GM15510 (cell line): Measurements from ENCODE around the gene FH.

Experiments used
- POLR2A ChIP-seq: IDR thresholded peaks from 3 replicates; pipeline ENCODE4 v1.6.1; 2011; ENCODE audit warnings: borderline replicate concordance; ENCODE audit not compliant: insufficient read length; ENCODE audit errors: extremely low read depth

Gene FH

DNA sequence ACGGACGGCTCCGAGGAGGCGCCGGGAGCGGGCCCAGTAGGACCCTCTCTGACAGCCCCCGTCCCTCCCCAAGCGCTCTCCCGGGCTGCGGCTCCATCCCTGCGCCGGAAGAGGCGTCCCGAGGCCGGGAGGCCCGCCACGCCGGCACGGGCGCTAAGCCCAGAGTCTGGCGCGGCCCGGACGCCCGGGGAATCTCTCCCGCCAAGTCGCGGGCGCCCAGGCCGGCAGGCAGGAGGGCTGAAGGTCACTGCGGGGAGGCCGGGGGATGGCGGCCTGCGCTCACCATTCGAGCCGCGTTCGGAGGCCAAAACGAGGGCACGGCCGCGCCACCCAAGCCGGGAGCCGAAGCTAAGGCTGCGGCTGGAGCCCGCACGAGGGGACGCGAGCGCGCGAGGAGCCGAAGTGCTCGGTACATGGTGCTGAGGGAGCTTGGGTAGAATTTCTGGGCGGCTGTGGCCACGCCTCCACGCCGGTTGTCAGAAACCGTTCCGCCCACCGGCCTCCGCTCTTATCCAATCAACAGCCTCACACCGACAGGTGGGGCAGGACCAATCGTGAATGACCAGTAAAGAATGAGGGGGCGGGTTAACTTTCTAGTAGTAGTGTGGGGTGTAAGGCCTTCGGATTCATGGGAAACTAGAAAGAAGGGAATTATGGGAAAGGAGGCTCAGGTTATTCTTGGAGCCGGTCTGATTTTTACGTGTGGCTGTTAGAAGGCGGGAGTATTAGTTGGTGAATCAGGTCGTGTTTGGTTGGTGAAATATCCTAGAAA lies at the start of gene FH:
Gene FH (minus strand): TSS at position 448 of the 772 bp plus-strand sequence. CDS start 33 bp downstream, at position 415.
- TF ChIP-seq POLR2A = peak; percentile 94

- no peak for TF ChIP-seq POLR2A
Observed at GRCh38 chr1:241560849-241561187, 41.3 kb upstream of the FH start.

GRCh38 chr1:241560146-241560848 lies 40.7 kb upstream of the FH start:
- TF ChIP-seq POLR2A = no peak

GRCh38 chr1:241557551-241558193 lies 38.1 kb upstream of the FH start:
- no peak for TF ChIP-seq POLR2A

DNA sequence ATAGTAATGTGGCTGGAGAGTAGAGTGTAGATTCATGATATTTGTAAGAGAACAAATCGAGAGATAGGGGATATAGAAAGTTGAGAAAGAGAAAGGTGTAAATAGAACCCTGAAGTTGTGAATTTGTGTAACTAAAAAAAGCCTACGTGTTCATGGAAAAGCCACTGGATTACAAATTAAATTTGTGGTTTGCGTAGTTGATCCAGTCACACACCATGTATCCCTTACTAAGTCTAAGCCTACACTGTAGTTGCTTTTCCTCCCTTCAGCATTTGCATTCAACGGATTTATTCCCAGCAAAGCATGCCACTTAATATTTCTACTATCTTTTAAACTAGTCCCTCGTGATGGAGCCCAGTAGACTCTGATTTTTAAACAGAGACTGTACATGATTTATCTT lies 37.5 kb upstream of the FH start:
- no peak for TF ChIP-seq POLR2A

DNA sequence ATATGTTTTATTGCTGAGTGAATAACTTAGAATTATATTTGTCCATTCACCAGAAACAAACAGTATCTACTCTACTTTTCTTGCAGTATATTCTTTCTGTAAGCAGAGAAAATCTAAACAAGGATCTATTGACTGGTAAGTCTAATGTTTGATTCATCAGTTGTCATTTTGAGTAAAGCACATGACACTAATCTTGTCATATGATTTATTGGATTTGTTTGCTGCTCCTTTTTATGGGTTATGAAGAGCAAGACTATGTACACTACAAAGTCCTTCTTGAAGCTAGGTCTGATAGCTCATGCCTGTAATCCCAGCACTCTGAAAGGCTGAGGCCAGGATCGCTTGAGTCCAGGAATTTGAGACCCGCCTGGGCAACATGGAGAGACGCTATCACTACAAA lies 36.0 kb upstream of the FH start:
- no peak for TF ChIP-seq POLR2A

DNA sequence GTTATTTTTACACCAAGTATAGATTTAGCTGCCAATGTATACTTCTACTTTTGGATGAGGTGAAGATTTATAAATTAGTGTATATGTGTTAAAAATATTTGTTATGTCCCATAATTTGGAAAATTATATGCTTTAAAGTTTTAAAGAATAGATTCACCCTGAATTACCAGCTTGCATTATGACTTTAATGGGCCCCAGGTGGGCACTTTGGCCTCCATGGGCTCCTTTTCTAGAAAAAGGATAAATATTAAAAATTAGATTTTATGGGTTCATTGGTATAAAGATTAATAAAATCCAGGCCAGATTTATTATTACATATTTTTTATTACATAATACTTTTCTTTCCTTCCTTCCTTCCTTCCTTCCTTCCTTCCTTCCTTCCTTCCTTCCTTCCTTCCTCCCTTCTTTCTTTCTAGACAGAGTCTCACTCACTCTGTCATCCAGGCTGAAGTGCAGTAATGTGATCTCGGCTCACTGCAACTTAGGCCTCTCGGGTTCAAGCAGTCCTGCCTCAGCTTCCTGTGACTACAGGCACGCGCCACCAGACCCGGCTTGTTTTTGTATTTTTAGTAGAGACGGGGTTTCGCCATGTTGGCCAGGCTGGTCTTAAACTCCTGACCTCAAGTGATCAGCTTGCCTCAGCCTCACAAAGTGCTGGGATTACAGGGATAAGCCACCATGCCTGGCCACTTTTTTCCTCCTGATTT lies 34.5 kb upstream of the FH start:
- TF ChIP-seq POLR2A = no peak

DNA sequence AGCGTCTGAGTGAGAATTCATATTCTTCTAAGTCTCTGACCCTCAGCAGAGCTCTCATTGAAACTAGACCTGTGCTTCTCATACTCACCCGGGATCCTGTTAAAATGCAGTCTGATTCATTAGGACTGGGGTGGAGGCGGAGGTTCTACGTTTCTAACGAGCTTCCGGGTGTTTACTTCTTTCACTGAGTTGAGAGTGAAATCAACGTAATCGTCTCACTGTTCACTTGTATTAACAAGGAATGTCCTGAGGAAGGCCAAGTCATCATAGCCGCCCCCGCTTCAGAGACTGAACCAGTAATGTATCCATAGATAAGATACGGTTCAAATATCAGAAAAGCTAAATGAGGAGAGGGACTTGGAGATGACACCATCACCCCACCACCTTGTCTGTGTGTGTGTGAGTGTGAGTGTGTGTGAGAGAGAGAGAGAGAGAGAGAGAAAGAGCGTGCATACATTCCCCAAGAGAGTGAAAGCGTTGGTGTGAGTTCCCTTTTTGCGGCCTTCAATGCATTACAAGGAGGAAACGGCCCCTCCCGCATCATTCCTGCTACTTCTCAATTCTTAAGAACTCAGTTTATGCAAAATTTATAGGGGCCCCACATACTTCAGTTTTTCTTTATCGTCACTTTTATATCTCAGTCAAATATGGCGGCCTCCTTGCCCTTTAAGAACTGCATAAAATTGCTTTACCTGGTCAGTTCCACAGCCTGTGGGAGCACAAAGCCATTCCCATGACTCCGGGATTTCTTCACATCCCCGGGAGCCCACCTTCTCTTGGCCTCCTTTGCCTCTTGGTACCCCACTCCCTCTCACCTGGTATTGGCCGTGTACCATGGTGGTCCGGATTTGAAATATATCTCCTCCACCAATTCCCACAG lies 32.4 kb upstream of the FH start:
- TF ChIP-seq POLR2A = no peak

DNA sequence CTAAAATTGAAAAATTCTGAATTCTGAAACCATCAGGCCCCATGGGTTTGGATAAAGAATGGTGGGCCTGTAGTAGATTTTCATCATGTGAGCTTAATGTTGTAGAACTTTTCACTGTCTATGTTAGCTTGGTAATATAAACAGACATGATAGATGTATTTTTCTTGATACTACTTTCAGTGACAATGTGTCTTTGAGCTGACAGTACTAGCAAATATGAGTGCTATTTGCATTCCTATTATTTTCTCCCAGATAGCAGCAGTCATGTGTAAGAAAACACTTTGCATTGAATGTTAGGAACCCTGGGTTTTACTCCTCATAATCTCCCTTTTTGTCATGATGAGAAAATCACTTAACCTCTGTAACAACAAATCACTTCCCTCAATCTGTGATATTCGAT lies 30.8 kb upstream of the FH start:
- TF ChIP-seq POLR2A = no peak

- TF ChIP-seq POLR2A = no peak
Observed at GRCh38 chr1:241548008-241548407, 28.5 kb upstream of the FH start.

GRCh38 chr1:241542199-241542907 lies 22.8 kb upstream of the FH start:
- no peak for TF ChIP-seq POLR2A

DNA sequence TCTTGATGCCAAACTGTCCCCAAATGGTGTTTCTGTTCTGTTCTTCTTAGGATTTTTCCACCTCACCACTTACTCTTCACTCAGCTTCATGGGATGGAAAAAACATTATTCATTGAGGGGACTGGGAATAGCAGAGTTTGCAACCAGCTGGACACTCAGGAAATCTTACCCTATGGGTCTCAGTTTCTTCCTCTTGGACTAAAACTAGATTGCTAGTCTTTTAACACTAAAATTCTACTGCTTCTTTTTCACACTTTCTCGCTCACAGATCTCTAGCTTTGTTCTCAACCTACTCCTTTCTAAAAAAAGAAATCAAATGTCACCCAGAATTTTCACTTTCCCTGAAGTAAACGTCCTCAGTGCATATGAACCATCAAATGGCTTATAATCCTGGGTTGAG lies 17.4 kb upstream of the FH start:
- no peak for TF ChIP-seq POLR2A

DNA sequence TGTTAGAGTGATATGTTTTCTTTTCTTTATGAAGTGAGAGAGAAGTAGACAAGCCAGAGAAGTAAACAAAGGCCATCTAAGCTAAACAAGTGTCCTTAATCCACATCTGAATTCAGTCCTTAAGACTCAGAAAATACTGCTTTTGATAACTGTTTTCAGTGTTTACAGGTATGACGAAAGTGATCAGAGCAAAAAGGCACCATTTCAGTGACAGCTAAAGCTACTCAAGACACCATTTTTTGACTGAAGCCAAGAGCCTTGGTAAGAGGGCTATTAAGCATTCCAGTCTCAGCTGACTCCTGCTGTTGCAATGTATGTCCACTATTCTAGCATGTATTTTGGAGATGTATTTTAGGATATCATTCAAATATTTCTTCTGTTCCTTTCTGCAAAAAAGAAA lies 16.7 kb upstream of the FH start:
- no peak for TF ChIP-seq POLR2A
